ENCODE measurements around the gene DBN1.

DNA sequence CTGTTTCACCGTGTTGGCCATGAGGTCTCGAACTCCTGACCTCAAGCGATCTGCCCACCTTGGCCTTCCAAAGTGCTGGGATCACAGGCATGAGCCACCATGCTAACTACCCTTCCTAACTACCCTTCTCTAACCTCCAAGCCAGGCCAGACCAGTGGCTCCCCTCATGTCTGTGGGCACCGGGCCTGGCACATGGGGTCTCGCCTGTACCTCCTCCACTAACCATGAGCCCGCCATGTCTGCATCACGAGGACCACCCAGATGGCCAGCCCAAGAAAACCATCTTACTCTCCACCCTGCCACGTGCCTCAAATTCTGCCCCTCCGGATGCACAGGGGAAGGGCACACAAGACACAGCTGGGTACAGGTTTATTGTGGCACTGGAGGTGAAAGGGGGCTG, 9.6 kb upstream of the DBN1 start:
- TF ChIP-seq EZH2 (IDR thresholded peaks at IDR 0.05; ENCODE audit: insufficient read depth, poor library complexity, severe bottlenecking) (no peak), EZH2phosphoT487 (IDR thresholded peaks at IDR 0.05; ENCODE audit: insufficient read depth, low read depth) (no peak)

Measured in GM23248 (cell line).